ENCODE measurements around the gene EIF2B4.
A peak's percentile ranks its signal among the peaks of the same experiment; 100 is the strongest.

Gene EIF2B4

GRCh38 chr2:27380626-27381545, 10.7 kb upstream of the EIF2B4 start, which contains the start of gene ZNF513:
Gene ZNF513 (minus strand): TSS chr2:27380734. CDS start chr2:27380526, 208 bp downstream.
- FAIRE-seq (no peak), DNase-seq (ENCODE audit: insufficient read length, low spot score) (peak; percentile 32)
- no peak for TF ChIP-seq POLR2A (IDR thresholded peaks at IDR 0.05; ENCODE audit: low read depth, low read length)

GRCh38 chr2:27379836-27380625, 9.9 kb upstream of the EIF2B4 start:
- FAIRE-seq: no peak

GRCh38 chr2:27379383-27379835, 9.3 kb upstream of the EIF2B4 start:
- no peak for FAIRE-seq
- no peak for TF ChIP-seq POLR2A (IDR thresholded peaks at IDR 0.05; ENCODE audit: low read depth, low read length)
- DNase-seq (ENCODE audit: insufficient read length, low spot score): no peak

More at GRCh38 chr2:27379836-27380625, 9.9 kb upstream of the EIF2B4 start:
- DNase-seq (ENCODE audit: insufficient read length, low spot score): no peak
- TF ChIP-seq POLR2A (IDR thresholded peaks at IDR 0.05; ENCODE audit: low read depth, low read length): no peak

- FAIRE-seq (no peak), DNase-seq (ENCODE audit: insufficient read length, low spot score) (no peak)
- no peak for TF ChIP-seq POLR2A (IDR thresholded peaks at IDR 0.05; ENCODE audit: low read depth, low read length)
Measured at GRCh38 chr2:27378809-27379290, 8.7 kb upstream of the EIF2B4 start.

GRCh38 chr2:27378096-27378808, 8.1 kb upstream of the EIF2B4 start:
- FAIRE-seq: no peak
- DNase-seq (ENCODE audit: insufficient read length, low spot score): no peak
- TF ChIP-seq POLR2A (IDR thresholded peaks at IDR 0.05; ENCODE audit: low read depth, low read length): no peak

- DNase-seq (ENCODE audit: insufficient read length, low spot score): no peak
- TF ChIP-seq POLR2A (IDR thresholded peaks at IDR 0.05; ENCODE audit: low read depth, low read length): no peak
- no peak for FAIRE-seq
Measured at GRCh38 chr2:27377618-27378095, 7.5 kb upstream of the EIF2B4 start.

- TF ChIP-seq POLR2A (IDR thresholded peaks at IDR 0.05; ENCODE audit: low read depth, low read length): no peak
- DNase-seq (ENCODE audit: insufficient read length, low spot score): no peak
- no peak for FAIRE-seq
Measured at GRCh38 chr2:27376866-27377617, 6.9 kb upstream of the EIF2B4 start.

GRCh38 chr2:27376151-27376865, 6.2 kb upstream of the EIF2B4 start:
- no peak for FAIRE-seq
- no peak for DNase-seq (ENCODE audit: insufficient read length, low spot score)
- no peak for TF ChIP-seq POLR2A (IDR thresholded peaks at IDR 0.05; ENCODE audit: low read depth, low read length)

- FAIRE-seq (no peak), DNase-seq (ENCODE audit: insufficient read length, low spot score) (no peak)
- no peak for TF ChIP-seq POLR2A (IDR thresholded peaks at IDR 0.05; ENCODE audit: low read depth, low read length)
Measured at GRCh38 chr2:27375513-27376099, 5.5 kb upstream of the EIF2B4 start.

GRCh38 chr2:27373567-27373966, 3.4 kb upstream of the EIF2B4 start:
- TF ChIP-seq POLR2A (IDR thresholded peaks at IDR 0.05; ENCODE audit: low read depth, low read length): no peak
- no peak for FAIRE-seq
- no peak for DNase-seq (ENCODE audit: insufficient read length, low spot score)

- no peak for FAIRE-seq
- no peak for TF ChIP-seq POLR2A (IDR thresholded peaks at IDR 0.05; ENCODE audit: low read depth, low read length)
- DNase-seq (ENCODE audit: insufficient read length, low spot score): no peak
Measured at GRCh38 chr2:27372937-27373336, 2.8 kb upstream of the EIF2B4 start.

Data from H54 (cell line).